GM19328 (cell line): ENCODE measurements around the gene PHACTR2.

Experiments used
- ATAC-seq: cut with Tn5 transposase; IDR thresholded peaks from one replicate; pipeline ENCODE4 v1.9.1; 2021; ENCODE audit warnings: mild to moderate bottlenecking, moderate library complexity; ENCODE audit not compliant: unreplicated experiment

The PHACTR2 gene

GRCh38 chr6:143802833-143803565 lies 125.2 kb downstream of the PHACTR2 start:
- no peak for ATAC-seq

GRCh38 chr6:143803769-143804568 lies 126.2 kb downstream of the PHACTR2 start:
- no peak for ATAC-seq

GRCh38 chr6:143804835-143805239 lies 127.1 kb downstream of the PHACTR2 start:
- no peak for ATAC-seq

- ATAC-seq, result no peak
Measured at GRCh38 chr6:143806282-143807102, 128.7 kb downstream of the PHACTR2 start.

- no peak for ATAC-seq
Measured at GRCh38 chr6:143807103-143807772, 129.5 kb downstream of the PHACTR2 start.

GRCh38 chr6:143810745-143811144 lies 133.0 kb downstream of the PHACTR2 start:
- no peak for ATAC-seq

GRCh38 chr6:143811501-143812157 lies 133.9 kb downstream of the PHACTR2 start:
- ATAC-seq, result no peak

GRCh38 chr6:143817621-143818020 lies 139.9 kb downstream of the PHACTR2 start:
- no peak for ATAC-seq

- no peak for ATAC-seq
Measured at GRCh38 chr6:143821359-143821758, 143.6 kb downstream of the PHACTR2 start.

GRCh38 chr6:143822584-143823024 lies 144.8 kb downstream of the PHACTR2 start:
- no peak for ATAC-seq

- no peak for ATAC-seq
Measured at GRCh38 chr6:143823548-143823947, 145.8 kb downstream of the PHACTR2 start.

GRCh38 chr6:143828572-143828971 lies 150.8 kb downstream of the PHACTR2 start:
- no peak for ATAC-seq

GRCh38 chr6:143836150-143836549 lies 158.4 kb downstream of the PHACTR2 start:
- ATAC-seq, result no peak

GRCh38 chr6:143838395-143838794 lies 160.6 kb downstream of the PHACTR2 start:
- no peak for ATAC-seq

GRCh38 chr6:143839196-143839595 lies 161.4 kb downstream of the PHACTR2 start:
- no peak for ATAC-seq

- ATAC-seq, result no peak
Measured at GRCh38 chr6:143840595-143841265, 163.0 kb downstream of the PHACTR2 start.

GRCh38 chr6:143842461-143842901 lies 164.7 kb downstream of the PHACTR2 start:
- no peak for ATAC-seq

- ATAC-seq, result peak; percentile 100
Measured at GRCh38 chr6:143842902-143843676, 165.3 kb downstream of the PHACTR2 start, which contains the start of gene LTV1. TSS of gene LTV1 (plus strand) at chr6:143843338. CDS start at chr6:143843478, 140 bp downstream.

- ATAC-seq, result no peak
Measured at GRCh38 chr6:143843677-143843999, 165.9 kb downstream of the PHACTR2 start.
